ENCODE measurements around the gene CENPB. TPM values are rescaled to one million over a fixed set of nuclear protein-coding genes. Genes with fewer than 3 reads are reported as not detected.

The CENPB gene
- total RNA-seq, 4 donors from 2014 or later, result 38.8 to 81.4 (median 67.1) TPM

- Histone ChIP-seq H3K4me1 (peaks cover 24 to 48% (median 26%) of the 10 kb centered on the region in 3 donors), H3K4me3 (no peak overlapping the region), H3K27ac (peak overlapping the region in 1 of 4 donors; percentile 28), H3K27me3 (no peaks in the 10 kb centered on the region), H3K9me3 (no peaks in the 10 kb centered on the region), H3K36me3 (peaks cover 0 to 10% (median 0%) of the 10 kb centered on the region in 3 donors)
- TF ChIP-seq, protein P1, sequence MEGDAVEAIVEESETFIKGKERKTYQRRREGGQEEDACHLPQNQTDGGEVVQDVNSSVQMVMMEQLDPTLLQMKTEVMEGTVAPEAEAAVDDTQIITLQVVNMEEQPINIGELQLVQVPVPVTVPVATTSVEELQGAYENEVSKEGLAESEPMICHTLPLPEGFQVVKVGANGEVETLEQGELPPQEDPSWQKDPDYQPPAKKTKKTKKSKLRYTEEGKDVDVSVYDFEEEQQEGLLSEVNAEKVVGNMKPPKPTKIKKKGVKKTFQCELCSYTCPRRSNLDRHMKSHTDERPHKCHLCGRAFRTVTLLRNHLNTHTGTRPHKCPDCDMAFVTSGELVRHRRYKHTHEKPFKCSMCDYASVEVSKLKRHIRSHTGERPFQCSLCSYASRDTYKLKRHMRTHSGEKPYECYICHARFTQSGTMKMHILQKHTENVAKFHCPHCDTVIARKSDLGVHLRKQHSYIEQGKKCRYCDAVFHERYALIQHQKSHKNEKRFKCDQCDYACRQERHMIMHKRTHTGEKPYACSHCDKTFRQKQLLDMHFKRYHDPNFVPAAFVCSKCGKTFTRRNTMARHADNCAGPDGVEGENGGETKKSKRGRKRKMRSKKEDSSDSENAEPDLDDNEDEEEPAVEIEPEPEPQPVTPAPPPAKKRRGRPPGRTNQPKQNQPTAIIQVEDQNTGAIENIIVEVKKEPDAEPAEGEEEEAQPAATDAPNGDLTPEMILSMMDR (IDR thresholded peaks at IDR 0.05), result no peak
- no peak for TF ChIP-seq POLR2A (IDR thresholded peaks at IDR 0.05)
- intact Hi-C loops (cut with DNase I), result no loop called here
- no peak for DNase-seq
- 39 to 47% methylated on average over 4 of the region's 4 CpGs for WGBS, 2 donors
These were observed 2.2 kb upstream of the CENPB start for GRCh38 chr20:3788685-3789155.

GRCh38 chr20:3787324-3788014 lies 929 bp upstream of the CENPB start:
- TF ChIP-seq POLR2A (IDR thresholded peaks at IDR 0.05), result no peak
- TF ChIP-seq, protein P1 (IDR thresholded peaks at IDR 0.05), result no peak
- peak overlapping the region in 3 of 4 donors; percentile 32 to 87 (median 70) for H3K4me3 ChIP-seq
- no peaks in the 10 kb centered on the region for H3K27me3 ChIP-seq
- 68 to 79% methylated on average over 5 of the region's 5 CpGs for WGBS, 2 donors
- intact Hi-C loops (cut with DNase I), result no loop called here
- H3K4me1 ChIP-seq, result peaks cover 35 to 61% (median 39%) of the 10 kb centered on the region in 3 donors
- peak overlapping the region in 2 of 4 donors; percentile 51 to 91 for H3K27ac ChIP-seq
- no peaks in the 10 kb centered on the region for H3K9me3 ChIP-seq
- no peak for DNase-seq
- H3K36me3 ChIP-seq, result peaks cover 0 to 11% (median 0%) of the 10 kb centered on the region in 3 donors

GRCh38 chr20:3786126-3786484 lies 435 bp downstream of the CENPB start:
- peak overlapping the region; percentile 68 to 87 (median 70) for H3K4me3 ChIP-seq
- intact Hi-C loops (cut with DNase I), result no loop called here
- peak overlapping the region; percentile 83 to 91 (median 88) for H3K27ac ChIP-seq
- peaks cover 42 to 75% (median 44%) of the 10 kb centered on the region in 3 donors for H3K4me1 ChIP-seq
- no CpG with 5 or more reads among the region's 35 CpGs for WGBS, 2 donors
- H3K36me3 ChIP-seq, result peaks cover 0 to 11% (median 0%) of the 10 kb centered on the region in 3 donors
- H3K27me3 ChIP-seq, result no peaks in the 10 kb centered on the region
- DNase-seq, result no peak
- H3K9me3 ChIP-seq, result no peaks in the 10 kb centered on the region
- TF ChIP-seq, protein P1 (IDR thresholded peaks at IDR 0.05), result no peak
- TF ChIP-seq POLR2A (IDR thresholded peaks at IDR 0.05), result no peak

GRCh38 chr20:3785240-3786125 lies 1.1 kb downstream of the CENPB start:
- intact Hi-C loops (cut with DNase I), result no loop called here

More at GRCh38 chr20:3785240-3786125, 1.1 kb downstream of the CENPB start:
- H3K4me1 ChIP-seq, result peaks cover 45 to 81% (median 50%) of the 10 kb centered on the region in 3 donors
- WGBS, 2 donors, result 8% methylated on average over 15 of the region's 79 CpGs; no CpG with 5 or more reads in 1 of the 2 donors
- DNase-seq, result no peak
- H3K36me3 ChIP-seq, result peaks cover 0 to 11% (median 0%) of the 10 kb centered on the region in 3 donors
- H3K4me3 ChIP-seq, result peak overlapping the region; percentile 68 to 87 (median 70)
- peak overlapping the region; percentile 83 to 91 (median 88) for H3K27ac ChIP-seq
- H3K27me3 ChIP-seq, result no peaks in the 10 kb centered on the region
- H3K9me3 ChIP-seq, result no peaks in the 10 kb centered on the region
- TF ChIP-seq, protein P1 (IDR thresholded peaks at IDR 0.05), result no peak
- TF ChIP-seq POLR2A (IDR thresholded peaks at IDR 0.05), result no peak

Measured in esophagus squamous epithelium (tissue), 5 donors.